GM21360 (cell line): ENCODE data around the gene CFAP20DC.
"Not testable (repeated sequence)": the region's sequence is repeated elsewhere in the genome, so short reads cannot be mapped to it uniquely, and the experiment has no call there.

ENCODE experiments used
- ATAC-seq: cut with Tn5 transposase; IDR thresholded peaks from one replicate; pipeline ENCODE4 v1.9.1; 2021; ENCODE audit warnings: mild to moderate bottlenecking, moderate library complexity; ENCODE audit not compliant: unreplicated experiment

The CFAP20DC gene

GRCh38 chr3:58751235-58751634, 298.6 kb downstream of the CFAP20DC start:
- no peak for ATAC-seq

- no peak for ATAC-seq
Observed at GRCh38 chr3:58749948-58750347, 299.9 kb downstream of the CFAP20DC start.

GRCh38 chr3:58748024-58748423, 301.8 kb downstream of the CFAP20DC start:
- no peak for ATAC-seq

- no peak for ATAC-seq
Observed at GRCh38 chr3:58746758-58747157, 303.1 kb downstream of the CFAP20DC start.

GRCh38 chr3:58743296-58743695, 306.5 kb downstream of the CFAP20DC start:
- no peak for ATAC-seq

GRCh38 chr3:58742239-58742638, 307.6 kb downstream of the CFAP20DC start:
- no peak for ATAC-seq

GRCh38 chr3:58737644-58738043, 312.2 kb downstream of the CFAP20DC start:
- ATAC-seq: no peak

- no peak for ATAC-seq
Observed at GRCh38 chr3:58731673-58732072, 318.2 kb downstream of the CFAP20DC start.

GRCh38 chr3:58728723-58729122, 321.1 kb downstream of the CFAP20DC start:
- no peak for ATAC-seq

- ATAC-seq: no peak
Observed at GRCh38 chr3:58725326-58725853, 324.4 kb downstream of the CFAP20DC start.

GRCh38 chr3:58724336-58724735, 325.5 kb downstream of the CFAP20DC start:
- no peak for ATAC-seq

GRCh38 chr3:58723173-58723572, 326.7 kb downstream of the CFAP20DC start:
- ATAC-seq: no peak

GRCh38 chr3:58722561-58722960, 327.3 kb downstream of the CFAP20DC start:
- ATAC-seq: no peak

- no peak for ATAC-seq
Observed at GRCh38 chr3:58720526-58720925, 329.3 kb downstream of the CFAP20DC start.

GRCh38 chr3:58719684-58720083, 330.1 kb downstream of the CFAP20DC start:
- ATAC-seq: no peak

GRCh38 chr3:58713715-58714401, 336.0 kb downstream of the CFAP20DC start:
- ATAC-seq: no peak

GRCh38 chr3:58711871-58712270, 338.0 kb downstream of the CFAP20DC start:
- ATAC-seq: no peak

- not testable (repeated sequence) for ATAC-seq
Observed at GRCh38 chr3:58708983-58709382, 340.8 kb downstream of the CFAP20DC start.

GRCh38 chr3:58708116-58708791, 341.6 kb downstream of the CFAP20DC start:
- no peak for ATAC-seq

GRCh38 chr3:58707390-58707930, 342.4 kb downstream of the CFAP20DC start:
- no peak for ATAC-seq

- ATAC-seq: no peak
Observed at GRCh38 chr3:58706395-58707167, 343.2 kb downstream of the CFAP20DC start.
